CD4-positive, alpha-beta memory T cell (primary cell): ENCODE results near the gene CALHM4. TPM values are rescaled to one million over a fixed set of nuclear protein-coding genes. Genes with fewer than 3 reads are reported as not detected.

Experiments
- CTCF ChIA-PET: fragments of 350-600 bp; sonication (Branson Sonifier 250); formaldehyde crosslinking; loops from one replicate; lab custom pipeline; 2021; ENCODE audit warnings: inconsistent platforms; ENCODE audit not compliant: partially characterized antibody; lab: Charles Lee
- POLR2A ChIA-PET: fragments of 350-600 bp; sonication (Branson Sonifier 250); formaldehyde crosslinking; loops from one replicate; lab custom pipeline; 2021; ENCODE audit not compliant: partially characterized antibody; lab: Charles Lee
- DNase-seq, 5 donors: peaks; one replicate each; pipeline versions ENCODE4 v3.0.0 to v3.0.0-alpha.2; 2020 to 2022; ENCODE audit warnings: mixed read lengths in 1 of 5
- H3K27ac ChIP-seq: one replicate; pipeline ENCODE4 v1.7.0; 2013; ENCODE audit warnings: low read depth, low read length
- H3K27me3 ChIP-seq: 2 replicates; pipeline ENCODE4 v1.7.0; 2013; ENCODE audit warnings: mild to moderate bottlenecking, low read length, moderate library complexity; ENCODE audit not compliant: insufficient read depth
- H3K36me3 ChIP-seq: 2 replicates; pipeline ENCODE4 v1.7.0; 2013; ENCODE audit warnings: mild to moderate bottlenecking, low read length, moderate library complexity; ENCODE audit not compliant: insufficient read depth
- H3K4me1 ChIP-seq: 2 replicates; pipeline ENCODE4 v1.7.0; 2013; ENCODE audit warnings: mild to moderate bottlenecking, low read length, moderate library complexity; ENCODE audit not compliant: insufficient read depth
- H3K4me3 ChIP-seq, 2 donors: one replicate each; pipeline ENCODE4 v1.7.0; 2013; ENCODE audit warnings: low read length in 2 of 2, mild to moderate bottlenecking in 1 of 2
- H3K9me3 ChIP-seq, 2 donors: one replicate each; pipeline ENCODE4 v1.7.0; 2013; ENCODE audit warnings: low read length in 2 of 2, control low read depth in 1 of 2; ENCODE audit not compliant: control insufficient read depth in 1 of 2
- H3K27ac Mint-ChIP-seq, 7 donors: one replicate each; pipeline ENCODE4 v1.8.0; 2020 to 2021; ENCODE audit warnings: mixed read lengths in 7 of 7, mild to moderate bottlenecking in 6 of 7, inconsistent platforms in 3 of 7, moderate library complexity in 3 of 7
- H3K27me3 Mint-ChIP-seq, 2 donors: one replicate each; pipeline ENCODE4 v1.8.0; 2020 to 2021; ENCODE audit warnings: mixed read lengths in 2 of 2
- H3K36me3 Mint-ChIP-seq, 2 donors: one replicate each; pipeline ENCODE4 v1.8.0; 2020 to 2021; ENCODE audit warnings: mixed read lengths in 2 of 2, inconsistent platforms in 1 of 2, mild to moderate bottlenecking in 1 of 2
- H3K4me1 Mint-ChIP-seq, 4 donors: one replicate each; pipeline ENCODE4 v1.8.0; 2020 to 2021; ENCODE audit warnings: mixed read lengths in 4 of 4, mild to moderate bottlenecking in 1 of 4
- H3K4me3 Mint-ChIP-seq, 8 donors: one replicate each; pipeline ENCODE4 v1.8.0; 2020 to 2021; ENCODE audit warnings: mixed read lengths in 8 of 8, mild to moderate bottlenecking in 7 of 8, moderate library complexity in 6 of 8, inconsistent platforms in 3 of 8
- H3K9me3 Mint-ChIP-seq, 8 donors: one replicate each; pipeline ENCODE4 v1.8.0; 2020 to 2021; ENCODE audit warnings: mixed read lengths in 8 of 8, mild to moderate bottlenecking in 5 of 8, inconsistent platforms in 3 of 8, moderate library complexity in 1 of 8
- intact Hi-C: fragments of 100-400 bp; cut with micrococcal nuclease; formaldehyde crosslinking; loops from one replicate; pipeline ENCODE4 v1.15.1; 2023
- polyA plus RNA-seq, 2 donors: library from polyadenylated mRNA; unstranded; fragments of 300-500 nt; fragmentation: Illumina TruSeq; gene quantifications; one replicate each; pipeline ENCODE4 v1.2.3, GENCODE V29; 2021
- total RNA-seq, 2 experiments: library from RNA; stranded (reverse); gene quantifications; one replicate each; pipeline ENCODE4 v1.2.3, GENCODE V29; 2021

CALHM4 gene
- total and polyA plus RNA-seq, 4 experiments from 2014 or later: not detected

GRCh38 chr6:116529466-116530290 is 23.9 kb upstream of the CALHM4 start:
- Mint-ChIP-seq H3K27ac (peak overlapping the region in 1 of 7 donors; percentile 10), H3K9me3 (no peaks in the 10 kb centered on the region), H3K27me3 (peaks cover 14 to 19% of the 10 kb centered on the region in 2 donors), H3K4me3 (no peak overlapping the region), H3K4me1 (peaks cover 0 to 2% (median 0%) of the 10 kb centered on the region in 4 donors), H3K36me3 (no peaks in the 10 kb centered on the region)
- no peaks in the 10 kb centered on the region for H3K4me1 ChIP-seq
- CTCF ChIA-PET: interaction anchor here (0.8 to 1.6 kb wide), 2 partner anchors 86 to 242 kb away, joined by 3 to 8 read pairs; no protein-coding TSS in a partner anchor
- H3K27me3 ChIP-seq: no peaks in the 10 kb centered on the region
- no peaks in the 10 kb centered on the region for H3K9me3 ChIP-seq
- H3K36me3 ChIP-seq: no peaks in the 10 kb centered on the region
- H3K27ac ChIP-seq: no peak overlapping the region
- DNase-seq: no peak
- POLR2A ChIA-PET: no interaction called here
- intact Hi-C loops: loop anchor here (10.0 kb wide), 1 partner anchor 165 kb away; no protein-coding TSS in a partner anchor
- H3K4me3 ChIP-seq: no peak overlapping the region

GRCh38 chr6:116530436-116530835 is 23.1 kb upstream of the CALHM4 start:
- H3K4me3 ChIP-seq: no peak overlapping the region

GRCh38 chr6:116531675-116532570 is 21.6 kb upstream of the CALHM4 start:
- H3K4me3 Mint-ChIP-seq: no peak overlapping the region
- H3K36me3 Mint-ChIP-seq: no peaks in the 10 kb centered on the region
- H3K9me3 Mint-ChIP-seq: no peaks in the 10 kb centered on the region
- H3K4me1 ChIP-seq: no peaks in the 10 kb centered on the region
- ChIA-PET POLR2A (no interaction called here), CTCF (interaction anchor here (1.0 to 4.5 kb wide), 16 partner anchors 9 to 315 kb away, joined by 3 to 121 read pairs (median 12); partner anchors contain the start of genes CALHM4, CALHM5, RWDD1 and TSPYL1)
- no peak overlapping the region for H3K27ac Mint-ChIP-seq
- peaks cover 0 to 4% (median under 1%) of the 10 kb centered on the region in 4 donors for H3K4me1 Mint-ChIP-seq
- intact Hi-C loops: loop anchor here (1.0 to 10.0 kb wide), 5 partner anchors 88 to 315 kb away; no protein-coding TSS in a partner anchor
- no peaks in the 10 kb centered on the region for H3K36me3 ChIP-seq
- DNase-seq: peak; percentile 65 to 73 (median 67)
- H3K4me3 ChIP-seq: no peak overlapping the region
- H3K27me3 ChIP-seq: no peaks in the 10 kb centered on the region
- H3K27me3 Mint-ChIP-seq: peaks cover 14 to 17% of the 10 kb centered on the region in 2 donors
- H3K27ac ChIP-seq: no peak overlapping the region
- no peaks in the 10 kb centered on the region for H3K9me3 ChIP-seq

More at GRCh38 chr6:116530436-116530835, 23.1 kb upstream of the CALHM4 start:
- ChIA-PET CTCF (interaction anchor here (0.8 to 1.6 kb wide), 2 partner anchors 87 to 243 kb away, joined by 3 to 8 read pairs; no protein-coding TSS in a partner anchor), POLR2A (no interaction called here)
- Histone ChIP-seq H3K4me1 (no peaks in the 10 kb centered on the region), H3K9me3 (no peaks in the 10 kb centered on the region), H3K27ac (no peak overlapping the region), H3K27me3 (no peaks in the 10 kb centered on the region), H3K36me3 (no peaks in the 10 kb centered on the region)
- intact Hi-C loops: loop anchor here (10.0 kb wide), 1 partner anchor 166 kb away; no protein-coding TSS in a partner anchor
- no peak overlapping the region for H3K4me3 Mint-ChIP-seq
- no peaks in the 10 kb centered on the region for H3K9me3 Mint-ChIP-seq
- DNase-seq: no peak
- H3K27me3 Mint-ChIP-seq: peaks cover 14 to 19% of the 10 kb centered on the region in 2 donors
- no peaks in the 10 kb centered on the region for H3K36me3 Mint-ChIP-seq
- H3K27ac Mint-ChIP-seq: no peak overlapping the region
- H3K4me1 Mint-ChIP-seq: peaks cover 0 to 2% (median 0%) of the 10 kb centered on the region in 4 donors

- H3K36me3 ChIP-seq: no peaks in the 10 kb centered on the region
- no peaks in the 10 kb centered on the region for H3K9me3 Mint-ChIP-seq
- DNase-seq: no peak
- no peaks in the 10 kb centered on the region for H3K27me3 ChIP-seq
- no peaks in the 10 kb centered on the region for H3K36me3 Mint-ChIP-seq
- ChIA-PET POLR2A (no interaction called here), CTCF (interaction anchor here (0.9 to 4.5 kb wide), 26 partner anchors 9 to 316 kb away, joined by 3 to 121 read pairs (median 6); partner anchors contain the start of genes CALHM4, CALHM5, RWDD1 and TRAPPC3L)
- H3K4me3 Mint-ChIP-seq: no peak overlapping the region
- intact Hi-C loops: loop anchor here (2.0 to 10.0 kb wide), 2 partner anchors 169 to 317 kb away; no protein-coding TSS in a partner anchor
- H3K4me3 ChIP-seq: no peak overlapping the region
- H3K4me1 Mint-ChIP-seq: peaks cover 0 to 4% (median under 1%) of the 10 kb centered on the region in 4 donors
- H3K4me1 ChIP-seq: no peaks in the 10 kb centered on the region
- H3K27ac Mint-ChIP-seq: no peak overlapping the region
- no peaks in the 10 kb centered on the region for H3K9me3 ChIP-seq
- H3K27ac ChIP-seq: no peak overlapping the region
- peaks cover 14 to 17% of the 10 kb centered on the region in 2 donors for H3K27me3 Mint-ChIP-seq
Measured at GRCh38 chr6:116533233-116533957, 20.2 kb upstream of the CALHM4 start.

- H3K27ac Mint-ChIP-seq: no peak overlapping the region
- no peaks in the 10 kb centered on the region for H3K36me3 ChIP-seq
- no peak overlapping the region for H3K4me3 Mint-ChIP-seq
- peaks cover 11 to 15% of the 10 kb centered on the region in 2 donors for H3K27me3 Mint-ChIP-seq
- ChIA-PET POLR2A (no interaction called here), CTCF (interaction anchor here (0.6 to 4.5 kb wide), 34 partner anchors 8 to 431 kb away, joined by 3 to 121 read pairs (median 5); partner anchors contain the start of genes CALHM4, CALHM5, RSPH4A and RWDD1)
- no peaks in the 10 kb centered on the region for H3K9me3 ChIP-seq
- H3K36me3 Mint-ChIP-seq: no peaks in the 10 kb centered on the region
- H3K4me1 ChIP-seq: no peaks in the 10 kb centered on the region
- H3K4me3 ChIP-seq: no peak overlapping the region
- no peaks in the 10 kb centered on the region for H3K9me3 Mint-ChIP-seq
- no peak overlapping the region for H3K27ac ChIP-seq
- no peak for DNase-seq
- peaks cover 0 to 4% (median under 1%) of the 10 kb centered on the region in 4 donors for H3K4me1 Mint-ChIP-seq
- no peaks in the 10 kb centered on the region for H3K27me3 ChIP-seq
- intact Hi-C loops: loop anchor here (10.0 kb wide), 1 partner anchor 170 kb away; no protein-coding TSS in a partner anchor
Measured at GRCh38 chr6:116535109-116535508, 18.4 kb upstream of the CALHM4 start.

GRCh38 chr6:116536216-116536621 is 17.3 kb upstream of the CALHM4 start:
- Histone ChIP-seq H3K4me1 (no peaks in the 10 kb centered on the region), H3K9me3 (no peaks in the 10 kb centered on the region), H3K4me3 (no peak overlapping the region), H3K36me3 (no peaks in the 10 kb centered on the region), H3K27ac (no peak overlapping the region), H3K27me3 (no peaks in the 10 kb centered on the region)
- intact Hi-C loops: loop anchor here (1.0 to 10.0 kb wide), 3 partner anchors 25 to 171 kb away; no protein-coding TSS in a partner anchor
- ChIA-PET CTCF (interaction anchor here (1.5 to 4.5 kb wide), 6 partner anchors 10 to 247 kb away, joined by 4 to 121 read pairs (median 22); partner anchors contain the start of gene CALHM5), POLR2A (no interaction called here)
- Mint-ChIP-seq H3K4me1 (peaks cover 0 to 4% (median under 1%) of the 10 kb centered on the region in 4 donors), H3K36me3 (no peaks in the 10 kb centered on the region), H3K9me3 (no peaks in the 10 kb centered on the region), H3K4me3 (no peak overlapping the region), H3K27ac (no peak overlapping the region), H3K27me3 (peaks cover 16 to 17% of the 10 kb centered on the region in 2 donors)
- DNase-seq: peak in 4 of 5 donors; percentile 52 to 58 (median 54)
